Measurements from ENCODE around the gene PLCD1. TPM values are rescaled to one million over a fixed set of nuclear protein-coding genes. Genes with fewer than 3 reads are reported as not detected.

The PLCD1 gene
- total RNA-seq, 1 experiment from 2014 or later, result 27.1 TPM

DNA sequence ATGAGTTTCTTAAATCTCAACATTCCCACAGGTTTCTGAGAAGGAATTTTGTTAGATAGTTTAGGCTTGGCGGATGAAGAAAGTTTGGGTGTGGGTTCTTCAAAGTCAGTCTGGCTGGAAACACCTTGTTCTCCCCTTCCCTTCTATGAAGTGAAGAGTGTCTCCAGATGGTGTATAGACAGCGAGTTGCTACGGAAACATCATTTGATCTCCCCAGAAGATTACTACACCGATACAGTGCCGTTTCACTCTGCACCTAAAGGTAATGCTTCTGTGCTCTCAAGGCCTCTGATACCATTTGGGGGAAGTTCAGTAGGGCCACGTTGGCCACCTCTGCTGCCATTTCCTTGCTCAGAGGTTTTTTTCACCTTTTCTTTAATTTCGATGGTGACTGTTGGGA, 30.1 kb upstream of the PLCD1 start:
- no peaks in the 10 kb centered on the region for H3K4me1 Mint-ChIP-seq
- Histone ChIP-seq H2BK5ac (ENCODE audit: insufficient read length, low read length) (no peak overlapping the region), H3K23me2 (ENCODE audit: insufficient read length, low read depth, low read length, poor library complexity, severe bottlenecking) (no peaks in the 10 kb centered on the region)

More for the DNA sequence above, 30.1 kb upstream of the PLCD1 start:
- DNase-seq, result no peak
- H3K4me1 ChIP-seq (ENCODE audit: insufficient read depth, low read length), result no peaks in the 10 kb centered on the region
- no peak overlapping the region for H3K14ac ChIP-seq (ENCODE audit: insufficient read depth, low read length)
- H4K91ac ChIP-seq (ENCODE audit: insufficient read length, low read depth, low read length), result no peak overlapping the region
- H3K4me2 ChIP-seq (ENCODE audit: insufficient read depth, insufficient read length, low read length), result no peak overlapping the region
- H4K8ac ChIP-seq (replicated peaks; ENCODE audit: insufficient read length, low read depth, low read length), result no peak overlapping the region
- WGBS (ENCODE audit: extremely low coverage, insufficient read length, low lambda C conversion rate), result no CpG with 5 or more reads among the region's 7 CpGs
- no peaks in the 10 kb centered on the region for H3K27me3 ChIP-seq (ENCODE audit: insufficient read depth, low read length)
- no peak overlapping the region for H3T11ph ChIP-seq (ENCODE audit: low read length)
- H3K27me3 Mint-ChIP-seq (ENCODE audit: low read depth), result peaks cover 4% of the 10 kb centered on the region
- no peak overlapping the region for H4K5ac ChIP-seq (ENCODE audit: insufficient read length, low read depth, low read length)
- H2BK20ac ChIP-seq (ENCODE audit: low read depth, low read length, poor library complexity, severe bottlenecking), result no peak overlapping the region
- no peak overlapping the region for H2BK12ac ChIP-seq (ENCODE audit: insufficient read length, low read depth, low read length)
- no peaks in the 10 kb centered on the region for H3K9me3 ChIP-seq (ENCODE audit: control insufficient read depth, low read depth, low read length)
- H3K9me3 Mint-ChIP-seq, result peaks cover 9 to 11% of the 10 kb centered on the region in 2 experiments; a peak in 3 of 5 replicates
- no peaks in the 10 kb centered on the region for H3K79me2 ChIP-seq (ENCODE audit: insufficient read depth, low read length)
- TF ChIP-seq, protein P1, sequence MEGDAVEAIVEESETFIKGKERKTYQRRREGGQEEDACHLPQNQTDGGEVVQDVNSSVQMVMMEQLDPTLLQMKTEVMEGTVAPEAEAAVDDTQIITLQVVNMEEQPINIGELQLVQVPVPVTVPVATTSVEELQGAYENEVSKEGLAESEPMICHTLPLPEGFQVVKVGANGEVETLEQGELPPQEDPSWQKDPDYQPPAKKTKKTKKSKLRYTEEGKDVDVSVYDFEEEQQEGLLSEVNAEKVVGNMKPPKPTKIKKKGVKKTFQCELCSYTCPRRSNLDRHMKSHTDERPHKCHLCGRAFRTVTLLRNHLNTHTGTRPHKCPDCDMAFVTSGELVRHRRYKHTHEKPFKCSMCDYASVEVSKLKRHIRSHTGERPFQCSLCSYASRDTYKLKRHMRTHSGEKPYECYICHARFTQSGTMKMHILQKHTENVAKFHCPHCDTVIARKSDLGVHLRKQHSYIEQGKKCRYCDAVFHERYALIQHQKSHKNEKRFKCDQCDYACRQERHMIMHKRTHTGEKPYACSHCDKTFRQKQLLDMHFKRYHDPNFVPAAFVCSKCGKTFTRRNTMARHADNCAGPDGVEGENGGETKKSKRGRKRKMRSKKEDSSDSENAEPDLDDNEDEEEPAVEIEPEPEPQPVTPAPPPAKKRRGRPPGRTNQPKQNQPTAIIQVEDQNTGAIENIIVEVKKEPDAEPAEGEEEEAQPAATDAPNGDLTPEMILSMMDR (conservative IDR thresholded peaks at IDR 0.05), result no peak
- H3K23ac ChIP-seq (ENCODE audit: insufficient read length, low read depth, low read length), result no peak overlapping the region
- H2BK15ac ChIP-seq (ENCODE audit: low read depth, low read length), result no peak overlapping the region
- H3K4ac ChIP-seq (ENCODE audit: low read depth, low read length), result no peak overlapping the region
- no peak overlapping the region for H3K4me3 Mint-ChIP-seq
- H3K36me3 Mint-ChIP-seq (ENCODE audit: insufficient read depth in 1 of 3, low read depth in 3 of 3), result peaks cover 0 to 7% (median 0%) of the 10 kb centered on the region in 3 experiments; a peak in 2 of 7 replicates
- no peak overlapping the region for H2AFZ ChIP-seq (ENCODE audit: low read length)
- no peak overlapping the region for H3K27ac ChIP-seq (ENCODE audit: insufficient read length, low read depth, low read length)
- H2BK120ac ChIP-seq (ENCODE audit: low read depth, low read length, poor library complexity, severe bottlenecking), result no peak overlapping the region
- H3K9ac ChIP-seq (ENCODE audit: extremely low read depth, insufficient read length, low read length), result no peak overlapping the region
- no peaks in the 10 kb centered on the region for H3K79me1 ChIP-seq (ENCODE audit: insufficient read depth, low read depth, low read length, poor library complexity, severe bottlenecking)
- no peaks in the 10 kb centered on the region for H4K20me1 ChIP-seq (ENCODE audit: control insufficient read depth, insufficient read depth, insufficient read length)
- H3K18ac ChIP-seq (ENCODE audit: insufficient read length, low read depth, low read length), result no peak overlapping the region
- no peak overlapping the region for H2AK5ac ChIP-seq (ENCODE audit: insufficient read length, low read length)
- H3K56ac ChIP-seq (ENCODE audit: insufficient read length, low read depth, low read length), result no peak overlapping the region
- no peak overlapping the region for H3K27ac Mint-ChIP-seq

All from H9 (cell line).